D341Med (cell line): ENCODE results near the gene FAM9A.
"Not testable (repeated sequence)": the region's sequence is repeated elsewhere in the genome, so short reads cannot be mapped to it uniquely, and the experiment has no call there.

ENCODE experiments used
- DNase-seq: peaks from one replicate; pipeline ENCODE4 v3.0.0; 2012; ENCODE audit warnings: low spot score

The FAM9A gene

GRCh38 chrX:8803326-8803725 lies 2.1 kb upstream of the FAM9A start:
- DNase-seq: no peak

DNA sequence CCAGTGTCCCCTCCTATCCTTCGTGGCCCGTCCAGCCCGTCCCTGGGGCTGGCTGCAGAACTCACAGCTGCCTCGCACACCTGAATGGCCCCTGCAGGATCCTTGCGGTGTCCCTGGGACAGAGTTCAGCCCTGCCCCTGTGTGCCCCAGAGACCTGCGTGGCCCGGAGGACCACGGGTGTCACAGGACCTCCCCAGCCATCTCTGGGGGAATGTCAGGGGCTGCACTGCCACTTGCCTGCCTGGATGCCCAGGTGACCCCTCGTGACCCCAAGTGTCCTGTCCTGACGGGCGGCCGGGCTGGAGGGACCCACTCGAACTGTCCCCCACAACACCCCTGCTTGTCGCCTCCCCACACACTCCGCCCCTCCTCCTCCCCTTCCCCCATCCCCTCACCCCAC lies 832 bp downstream of the FAM9A start:
- not testable (repeated sequence) for DNase-seq

GRCh38 chrX:8799281-8799680 lies 1.9 kb downstream of the FAM9A start:
- DNase-seq: not testable (repeated sequence)

GRCh38 chrX:8798702-8799101 lies 2.5 kb downstream of the FAM9A start:
- not testable (repeated sequence) for DNase-seq

DNA sequence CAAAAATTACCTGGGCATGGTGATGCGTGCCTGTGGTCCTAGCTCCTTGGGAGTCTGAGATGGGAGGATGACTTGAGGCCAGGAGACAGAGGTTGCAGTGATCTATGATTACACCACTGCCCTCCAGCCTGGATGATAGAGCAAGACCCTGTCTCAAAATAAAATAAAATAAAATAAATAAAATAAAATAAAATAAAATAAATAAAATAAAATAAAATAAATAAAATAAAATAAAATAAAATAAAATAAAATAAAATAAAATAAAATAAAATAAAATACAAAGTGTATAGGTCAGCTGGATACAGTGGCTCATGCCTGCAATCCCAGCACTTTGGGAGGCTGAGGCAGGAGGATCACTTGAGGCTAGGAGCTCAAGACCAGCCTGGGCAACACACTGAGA lies 14.1 kb downstream of the FAM9A start:
- not testable (repeated sequence) for DNase-seq

DNA sequence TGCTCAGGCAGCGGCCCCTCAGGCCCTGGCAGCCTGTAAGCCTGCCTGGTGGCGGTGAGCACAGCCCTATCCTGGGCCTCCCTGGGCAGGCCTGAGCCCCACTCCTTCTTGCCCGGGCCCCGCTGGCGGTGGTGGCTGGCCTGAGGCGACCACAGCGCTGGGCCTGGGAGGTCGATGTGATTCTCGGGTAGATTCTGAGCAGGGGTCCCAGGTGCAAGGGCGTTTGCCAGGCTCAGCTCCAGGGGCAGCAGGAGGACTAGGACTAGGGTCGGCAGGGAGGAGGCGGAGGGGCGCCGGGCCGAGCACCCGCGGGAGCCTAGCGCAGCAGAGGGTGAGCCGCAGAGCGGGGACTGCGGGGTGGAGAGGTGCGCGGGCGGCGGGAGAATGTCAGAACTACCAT lies 17.0 kb downstream of the FAM9A start:
- DNase-seq: no peak

DNA sequence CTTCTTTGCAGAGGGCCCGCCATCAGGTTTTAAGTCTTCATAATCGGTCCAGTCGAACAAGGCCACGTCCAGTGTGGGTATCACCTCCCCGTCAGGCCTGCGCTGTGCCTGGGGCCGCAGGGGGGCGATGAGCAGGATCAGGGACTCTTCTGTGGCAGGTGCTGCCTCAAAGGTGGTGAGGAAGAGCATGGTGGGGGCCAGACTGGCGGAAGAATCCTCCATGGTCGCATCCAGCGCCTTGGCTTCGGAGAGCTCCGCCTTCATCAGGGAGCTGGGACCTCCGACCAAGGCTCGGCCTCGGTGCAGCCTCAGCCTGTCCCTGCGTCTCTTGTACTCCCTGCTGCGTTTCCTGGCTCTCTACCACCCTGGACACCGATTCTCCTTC lies 17.5 kb downstream of the FAM9A start:
- DNase-seq: no peak

DNA sequence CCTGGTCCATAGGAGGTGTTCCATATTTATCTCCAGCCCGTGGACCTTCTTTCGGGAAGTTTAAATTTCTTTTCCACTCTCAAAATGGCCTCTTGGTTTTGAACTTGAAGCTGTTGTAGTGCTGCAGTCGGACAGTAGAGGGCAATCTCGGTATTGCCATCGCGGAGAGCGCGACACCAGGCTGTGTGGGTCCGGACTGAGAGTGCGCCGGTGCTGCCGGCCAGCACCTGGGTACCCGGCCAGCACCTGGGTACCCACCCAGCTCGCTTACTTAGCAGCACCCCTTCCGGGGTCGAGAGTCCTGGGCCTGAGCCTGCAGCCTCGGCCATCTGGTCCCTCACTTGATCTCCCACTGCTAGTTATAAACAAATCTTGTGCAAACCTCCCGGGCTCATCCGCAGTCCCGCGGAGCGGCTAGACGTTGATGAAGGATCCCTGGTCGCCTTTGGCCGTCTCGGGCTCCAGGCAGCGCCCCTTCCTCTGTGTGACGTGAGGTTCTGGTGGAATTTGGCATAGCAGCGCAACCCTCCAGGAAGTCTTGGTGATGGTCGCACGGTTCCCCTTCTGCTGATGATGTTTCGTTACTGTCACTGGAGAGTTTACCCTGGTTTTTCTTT lies 18.0 kb downstream of the FAM9A start:
- DNase-seq: peak; percentile 8

DNA sequence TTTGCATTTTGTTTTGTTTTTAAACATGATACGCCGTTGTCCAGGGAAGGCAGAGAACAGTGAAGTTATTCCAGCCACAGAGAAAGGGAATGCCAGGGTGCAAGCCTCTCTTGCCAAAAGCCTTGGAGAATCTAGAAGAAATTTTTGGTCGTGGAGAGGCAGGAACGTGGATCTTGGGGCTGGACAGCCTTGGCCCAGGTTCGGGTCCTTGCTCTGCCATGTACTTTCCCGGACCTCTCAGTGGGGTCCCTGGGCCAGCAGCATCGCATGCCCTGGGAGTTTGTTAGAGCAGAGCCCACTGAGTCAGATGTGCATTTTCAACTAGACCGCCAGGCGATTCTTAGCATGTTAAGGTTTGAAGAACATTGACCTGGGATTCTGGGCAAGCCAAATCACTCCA lies 18.6 kb downstream of the FAM9A start:
- DNase-seq: no peak

- not testable (repeated sequence) for DNase-seq
Measured at GRCh38 chrX:8781921-8782320, 19.3 kb downstream of the FAM9A start.

DNA sequence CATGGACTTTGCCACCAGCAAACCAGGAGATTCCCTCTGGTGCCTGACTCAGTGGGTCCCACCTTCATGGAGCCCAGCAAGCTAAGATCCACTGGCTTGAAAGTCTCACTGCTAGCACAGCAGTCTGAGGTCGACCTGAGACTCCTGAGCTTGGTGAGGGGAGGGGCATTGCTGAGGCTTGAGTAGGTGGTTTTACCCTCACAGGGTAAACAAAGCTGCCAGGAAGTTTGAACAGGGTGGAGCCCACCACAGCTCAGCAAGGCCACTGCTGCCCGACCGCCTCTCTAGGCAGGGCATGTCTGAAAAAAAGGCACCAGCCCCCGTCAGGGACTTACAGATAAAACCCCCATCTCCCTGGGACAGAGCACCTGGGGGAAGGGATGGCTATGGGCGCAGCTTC lies 28.1 kb downstream of the FAM9A start:
- DNase-seq: no peak

DNA sequence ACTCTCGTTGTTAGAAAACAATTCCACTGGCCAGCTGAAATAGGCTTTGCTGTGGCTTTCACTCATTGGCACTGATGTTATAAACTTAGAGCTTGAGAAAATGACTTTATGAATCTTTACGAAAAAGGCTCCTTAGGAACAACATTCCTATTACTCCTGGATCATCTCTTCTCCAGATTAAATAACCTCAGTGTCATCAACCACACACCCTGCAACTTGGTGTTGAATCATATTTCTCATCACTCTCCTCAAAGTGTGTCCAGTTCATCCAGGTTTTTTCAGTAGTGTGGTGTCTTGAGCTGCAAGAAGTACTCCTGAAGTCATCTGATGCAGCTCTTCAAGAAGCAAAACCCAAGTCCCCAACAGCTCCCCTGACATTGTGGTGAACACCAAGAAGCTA lies 41.2 kb downstream of the FAM9A start:
- DNase-seq: no peak

DNA sequence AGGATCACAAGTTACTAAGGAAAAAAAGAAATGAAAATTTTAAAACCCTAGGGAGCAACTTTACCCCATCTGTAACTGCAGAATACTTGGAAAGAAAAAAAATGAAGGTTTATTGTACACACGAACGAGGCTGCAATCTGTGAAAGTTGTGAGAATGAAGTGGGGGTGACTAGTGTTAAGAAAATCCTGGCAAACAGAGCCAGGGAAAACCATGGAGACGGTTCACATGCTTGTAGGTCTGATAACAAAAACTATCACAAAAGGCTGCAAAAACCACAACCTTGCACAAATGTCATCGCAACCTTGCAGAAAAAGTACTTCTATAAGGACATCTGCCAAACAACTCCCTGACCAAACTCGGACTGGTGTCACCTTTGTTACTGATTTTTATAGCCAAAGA lies 42.5 kb downstream of the FAM9A start:
- DNase-seq: not testable (repeated sequence)

DNA sequence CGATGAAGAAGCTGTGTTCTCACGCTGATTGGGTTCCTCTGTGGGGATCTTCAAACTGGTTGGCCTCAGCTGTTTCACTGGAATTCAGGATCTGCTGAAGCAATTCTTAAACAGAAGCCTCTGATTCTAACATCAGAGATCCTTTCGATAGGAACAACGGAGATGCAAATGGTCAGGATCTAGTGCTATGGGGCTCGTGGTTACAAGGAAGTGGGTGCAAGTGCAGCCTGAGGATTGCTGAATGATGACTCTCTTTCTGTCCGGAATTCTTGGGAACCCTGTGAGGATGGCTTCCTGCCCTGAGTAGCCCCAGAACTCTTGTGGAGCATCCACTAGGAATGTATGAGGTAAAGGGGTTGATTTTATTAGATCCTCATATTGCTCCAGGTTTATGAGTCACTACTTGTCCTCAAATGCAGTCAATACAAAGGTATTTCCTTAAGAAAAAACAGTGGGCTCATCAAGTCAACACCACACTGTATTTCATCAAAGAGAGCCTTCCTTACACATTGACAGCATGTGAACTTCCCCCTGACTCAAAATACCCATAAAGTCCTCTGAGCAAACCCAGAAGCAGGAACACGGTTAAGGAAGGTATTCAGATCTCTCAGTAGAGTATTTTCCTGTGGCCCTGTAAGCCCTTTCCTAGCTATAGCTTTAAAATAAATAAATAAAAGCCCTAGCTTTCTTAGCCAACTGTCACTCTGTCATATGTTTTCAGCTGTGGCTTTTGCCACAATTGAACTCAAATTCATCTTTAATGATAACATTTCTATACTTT lies 43.4 kb downstream of the FAM9A start:
- DNase-seq: not testable (repeated sequence)

DNA sequence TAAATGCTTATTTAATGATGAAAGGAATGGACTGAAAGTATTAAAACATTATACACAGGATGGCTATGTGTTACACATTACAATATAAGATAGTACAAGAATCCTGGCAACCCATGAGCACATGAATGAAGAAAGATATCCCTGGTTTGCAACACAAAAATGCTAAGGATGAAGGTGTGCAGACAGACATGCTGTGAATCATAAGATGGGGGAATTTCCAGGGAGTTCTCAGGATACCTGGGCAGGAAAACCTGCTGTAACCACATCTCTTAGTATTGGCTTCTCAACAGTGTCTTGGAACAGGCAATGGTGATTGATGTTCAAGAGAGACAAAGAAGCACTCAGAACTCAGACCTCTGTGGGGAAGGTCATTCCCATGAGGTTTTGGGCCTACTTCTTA lies 45.4 kb downstream of the FAM9A start:
- DNase-seq: no peak

DNA sequence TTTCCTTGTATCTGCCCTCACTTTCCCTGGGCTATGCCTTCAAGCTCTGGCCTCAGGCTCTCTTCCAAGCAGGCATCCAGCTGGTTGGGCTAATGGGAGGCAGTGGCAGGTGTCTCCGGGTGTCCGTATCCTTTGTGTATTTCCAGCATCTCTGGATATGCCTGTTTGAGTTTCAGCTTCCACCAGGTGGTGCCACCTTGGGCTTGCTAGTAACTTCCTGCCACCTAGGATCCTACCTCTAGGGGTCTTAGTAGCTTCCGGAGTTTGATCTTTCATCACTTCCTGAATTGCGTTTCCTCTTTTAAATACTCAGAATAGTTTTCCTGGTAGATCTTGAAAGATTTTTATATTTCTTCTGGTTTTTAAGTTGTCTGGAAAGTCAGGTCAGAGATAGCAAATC lies 46.1 kb downstream of the FAM9A start:
- DNase-seq: no peak

GRCh38 chrX:8749697-8750096 lies 51.5 kb downstream of the FAM9A start:
- no peak for DNase-seq

GRCh38 chrX:8748855-8749254 lies 52.3 kb downstream of the FAM9A start:
- DNase-seq: peak; percentile 54

- DNase-seq: peak; percentile 53
Measured at GRCh38 chrX:8743126-8743732, 58.0 kb downstream of the FAM9A start.

DNA sequence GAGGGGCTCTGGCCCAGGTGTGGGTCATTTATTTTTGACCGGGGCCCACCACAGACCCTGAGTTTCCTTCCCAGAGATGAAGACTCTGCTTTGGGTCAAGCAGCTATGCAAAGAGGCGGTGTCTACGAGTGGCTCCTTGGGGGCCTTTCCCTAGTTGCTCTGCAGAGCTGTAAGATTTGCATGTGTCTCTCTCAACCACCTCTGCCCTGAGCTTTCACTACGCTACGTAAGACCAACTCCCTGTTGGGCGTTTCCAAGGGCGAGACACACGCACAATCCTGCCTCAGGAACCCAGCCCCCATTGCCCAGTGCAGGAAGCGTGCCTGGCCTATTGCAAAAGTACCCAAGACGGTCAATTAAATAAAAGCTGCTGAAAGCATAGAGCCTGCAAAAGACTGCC lies 59.2 kb downstream of the FAM9A start:
- no peak for DNase-seq
